Measurements from ENCODE around the gene CRYBG3.

CRYBG3 gene

DNA sequence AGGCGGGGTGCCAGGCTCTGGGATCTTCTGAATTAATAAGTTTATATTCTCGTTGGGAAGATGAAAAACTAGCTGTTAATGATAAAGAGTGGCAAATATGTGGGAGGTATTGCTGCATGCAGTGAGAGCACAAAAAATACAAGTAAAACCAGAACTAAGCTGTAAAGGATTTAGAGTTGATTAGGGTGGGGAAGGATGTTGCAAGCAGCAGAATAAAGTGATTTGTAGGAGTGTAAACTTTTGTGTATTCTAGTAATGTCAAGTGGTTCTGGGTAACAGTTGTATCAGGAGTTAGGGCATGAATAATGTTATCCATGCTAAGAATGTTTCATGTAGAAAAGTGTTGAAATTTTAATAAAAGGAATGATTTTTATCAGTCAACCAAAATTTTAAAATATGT is 18.1 kb downstream of the CRYBG3 start:
- no peak for DNase-seq

DNA sequence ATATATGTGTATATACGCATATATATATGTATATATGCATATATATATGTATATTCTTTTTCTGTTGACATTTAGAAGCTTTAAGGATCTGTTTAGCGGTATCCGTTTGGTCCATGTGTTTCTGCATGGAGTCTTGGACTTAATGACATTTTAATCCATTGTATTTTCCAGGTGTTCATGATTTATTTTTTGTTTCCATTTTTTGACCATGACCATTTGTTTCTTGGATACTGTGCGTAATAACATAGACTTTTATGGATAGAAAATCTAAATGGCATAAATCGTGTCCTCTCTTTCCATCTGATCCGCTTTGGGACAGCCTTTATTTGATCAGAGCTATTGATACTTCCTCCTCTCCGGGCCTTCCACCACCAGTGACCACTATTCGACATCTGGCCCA is 19.5 kb downstream of the CRYBG3 start:
- DNase-seq, result no peak

DNA sequence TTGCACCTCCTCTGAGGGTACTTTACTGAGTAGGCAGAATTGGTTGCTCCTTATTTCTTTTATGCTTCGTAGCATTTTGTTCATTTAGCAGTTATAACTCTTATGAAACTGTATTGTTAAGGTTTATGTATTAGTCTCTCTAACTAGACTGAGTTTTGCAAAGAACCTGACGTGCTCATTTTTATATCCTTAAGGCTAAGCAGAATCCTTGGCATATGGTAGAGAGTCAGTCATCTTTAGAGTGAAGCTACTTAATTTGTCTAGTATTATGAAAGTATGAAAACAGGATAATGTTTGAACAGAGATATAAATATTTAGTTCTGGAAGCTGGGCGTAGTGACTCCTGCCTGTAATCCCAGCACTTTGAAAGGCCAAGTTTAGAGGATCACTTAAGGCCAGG is 20.1 kb downstream of the CRYBG3 start:
- DNase-seq, result no peak

DNA sequence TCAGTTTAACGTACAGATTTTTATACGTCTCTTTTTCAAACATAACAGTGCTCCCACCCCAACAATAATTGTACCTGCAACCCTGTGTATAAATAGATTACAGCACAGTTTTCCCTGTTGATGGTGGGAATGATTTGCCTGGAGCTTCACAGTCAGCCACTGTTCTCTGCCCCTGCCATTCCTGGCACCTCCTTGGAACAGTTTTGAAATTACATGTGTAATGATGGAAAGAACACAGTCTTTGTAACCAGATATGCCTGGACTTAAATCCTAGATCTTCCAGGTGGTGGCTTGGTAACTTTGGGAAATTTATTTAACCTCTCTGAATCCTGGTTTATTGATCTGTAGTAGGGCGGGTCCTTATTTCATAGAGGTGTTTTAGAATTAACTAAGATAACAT is 27.0 kb downstream of the CRYBG3 start:
- DNase-seq, result no peak

DNA sequence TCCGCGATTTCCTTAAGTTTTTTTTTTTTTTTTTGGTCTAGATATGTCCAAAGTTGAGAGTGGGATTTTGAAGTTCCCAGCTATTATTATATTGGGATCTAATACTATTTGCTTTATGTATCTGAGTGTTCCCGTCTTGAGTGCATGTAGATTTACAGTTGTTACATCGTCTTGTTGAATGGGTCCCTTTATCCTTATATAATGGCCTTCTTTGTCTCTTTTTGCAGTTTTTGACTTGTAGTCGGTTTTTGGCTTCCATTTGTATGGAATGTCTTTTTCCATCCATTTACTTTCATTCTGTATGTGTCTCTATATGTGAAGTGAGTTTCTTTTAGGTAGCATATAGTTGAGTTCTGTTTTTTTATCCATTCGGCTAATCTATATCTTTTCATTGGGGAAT is 35.6 kb downstream of the CRYBG3 start:
- no peak for DNase-seq

DNA sequence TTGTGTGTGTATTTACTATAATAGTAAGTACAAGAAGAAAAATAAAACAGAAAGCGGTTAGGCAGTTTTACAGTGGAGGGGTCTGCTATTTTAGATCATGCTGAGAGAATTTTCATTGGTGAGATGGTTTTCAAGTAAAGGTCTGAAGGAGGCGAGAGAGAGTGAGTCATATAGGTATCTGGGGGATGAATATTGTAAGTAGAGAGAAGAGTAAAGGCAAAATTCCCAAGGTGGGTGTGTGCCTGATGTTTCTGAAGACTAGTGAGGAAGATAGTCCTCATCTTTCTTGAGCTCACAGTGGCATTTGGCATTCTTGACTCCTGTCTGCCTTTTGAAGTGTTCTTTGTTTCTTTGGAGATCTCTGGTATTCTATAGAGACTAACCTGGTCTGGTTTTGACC is 38.6 kb downstream of the CRYBG3 start:
- no peak for DNase-seq

DNA sequence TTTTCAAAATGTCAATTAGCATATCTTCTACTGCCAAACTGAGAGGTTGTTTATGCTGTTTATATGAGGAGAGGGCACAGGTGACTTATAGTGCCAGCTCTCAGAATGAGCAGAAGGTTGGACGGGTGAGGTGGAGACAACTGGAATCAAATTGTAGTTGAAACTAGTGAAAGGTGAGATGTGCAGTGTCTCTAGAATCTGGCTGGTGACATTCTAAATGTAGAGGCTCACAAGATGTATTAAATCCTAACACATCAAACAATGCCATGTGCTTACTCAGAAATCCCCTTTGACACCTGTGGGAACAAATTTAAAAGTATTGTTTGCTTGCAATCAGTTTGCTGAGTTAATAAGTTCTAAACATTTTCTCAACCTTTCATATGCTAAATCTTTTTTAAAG is 40.8 kb downstream of the CRYBG3 start:
- no peak for DNase-seq

DNA sequence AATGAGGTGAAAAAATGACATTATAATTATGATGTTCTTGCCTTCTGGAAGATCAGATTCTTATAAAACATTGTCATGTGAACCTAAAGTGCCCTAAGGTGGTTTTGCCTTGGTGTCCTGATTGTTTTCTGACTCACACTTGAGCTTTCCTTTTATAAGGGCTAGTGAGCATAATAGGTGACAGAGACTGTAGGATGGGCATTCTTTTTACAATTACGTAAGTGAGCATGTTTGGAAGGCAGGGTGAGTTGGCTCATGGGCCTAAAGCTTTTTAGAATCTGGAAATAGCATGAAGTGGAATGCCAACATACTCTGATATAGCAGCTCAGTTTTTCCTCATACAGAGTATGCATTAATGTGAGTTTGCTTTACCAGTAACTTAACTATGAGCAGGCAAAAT is 41.2 kb downstream of the CRYBG3 start:
- DNase-seq, result no peak

DNA sequence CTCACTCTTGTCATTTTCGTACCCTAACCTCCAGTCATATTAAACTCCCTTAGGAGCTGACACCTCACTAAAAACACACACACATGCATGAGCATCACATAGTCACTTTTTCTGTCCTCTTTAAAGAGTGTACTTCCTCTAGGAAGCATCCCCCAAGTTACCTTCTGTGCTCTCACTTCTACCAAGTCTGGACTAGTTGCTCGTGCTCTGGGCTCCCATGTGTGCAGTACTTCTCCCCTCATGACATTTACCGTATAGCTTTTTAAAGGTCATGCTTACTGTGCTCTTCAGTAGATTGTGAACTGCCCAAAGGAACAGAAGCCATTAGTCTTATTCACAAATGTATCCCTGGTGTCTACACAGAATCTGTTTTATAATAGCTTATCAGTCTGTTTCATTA is 42.0 kb downstream of the CRYBG3 start:
- DNase-seq, result no peak

DNA sequence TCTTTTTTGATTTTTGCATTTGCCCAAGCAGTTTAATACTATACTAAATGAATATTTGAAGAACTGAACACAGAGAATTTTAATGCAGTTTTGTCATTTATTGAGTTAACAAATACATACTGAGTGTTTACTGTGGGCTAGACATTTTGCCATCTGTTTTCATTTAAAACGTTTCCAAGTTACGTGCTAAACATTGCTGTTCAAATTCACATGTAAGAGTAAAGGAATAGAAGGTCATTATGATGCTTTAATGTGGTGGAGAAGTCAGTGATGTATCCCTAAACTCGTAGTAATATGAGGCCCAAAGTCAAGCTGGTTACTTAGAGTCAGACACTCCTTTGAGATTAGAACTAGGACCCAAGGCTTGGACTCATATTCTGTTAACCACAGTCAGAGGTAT is 49.4 kb downstream of the CRYBG3 start:
- no peak for DNase-seq

DNA sequence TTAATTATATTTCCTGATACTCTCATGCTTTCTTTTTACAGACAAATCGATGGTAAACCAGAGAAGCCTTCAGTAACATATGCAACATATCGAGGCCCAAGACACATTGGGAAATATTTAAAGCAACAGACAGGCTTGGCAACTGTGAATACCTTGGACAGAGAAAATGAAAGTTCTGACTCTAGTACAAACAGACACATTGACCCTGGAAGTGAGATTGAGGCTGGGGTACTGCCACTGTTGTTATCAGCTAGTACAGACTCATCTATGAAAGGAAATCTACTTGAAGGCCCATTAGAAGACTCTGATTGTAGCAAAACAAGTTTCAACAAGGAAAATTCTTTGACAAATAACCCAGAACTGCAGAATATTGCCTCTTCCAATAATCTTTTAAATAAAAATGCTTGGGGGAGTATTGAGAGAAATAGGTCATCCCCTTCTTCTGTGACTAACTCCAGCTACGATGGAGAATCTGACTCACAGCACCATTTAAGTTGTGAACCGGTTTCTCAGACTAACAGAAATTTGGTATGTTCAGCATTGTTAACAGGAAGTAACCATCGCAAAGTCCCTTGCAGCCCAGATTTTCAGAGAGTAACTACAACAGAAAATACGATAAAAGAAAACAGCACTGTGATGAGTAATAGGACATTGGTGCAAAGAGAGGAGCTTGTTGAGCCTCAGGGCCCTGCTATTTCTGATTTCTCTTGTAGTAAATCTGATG is 50.2 kb downstream of the CRYBG3 start:
- DNase-seq, result no peak

DNA sequence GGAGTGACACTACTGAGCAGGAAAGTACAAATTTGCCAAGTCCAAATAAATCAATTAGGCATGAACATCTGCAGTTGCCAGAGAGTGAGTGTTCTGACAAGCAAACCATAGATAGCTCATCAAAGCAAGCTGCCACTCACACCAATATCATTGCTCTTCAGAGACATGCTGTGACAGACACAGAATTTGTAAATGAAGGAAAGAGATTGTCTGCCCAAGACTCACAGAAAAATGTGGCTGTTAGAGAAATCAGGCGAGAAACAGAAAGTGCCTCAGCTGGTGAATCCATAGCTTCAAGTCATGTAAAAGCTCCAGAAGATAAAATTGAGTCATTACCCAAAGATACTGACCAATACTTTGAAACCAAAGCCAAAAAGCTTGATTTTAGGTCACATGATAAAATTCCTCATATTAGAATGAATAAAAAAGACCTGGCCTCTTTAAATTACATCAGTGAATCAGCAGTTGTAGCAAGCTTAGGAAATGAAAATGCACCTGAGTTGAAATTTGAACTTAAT is 50.8 kb downstream of the CRYBG3 start:
- DNase-seq, result no peak

DNA sequence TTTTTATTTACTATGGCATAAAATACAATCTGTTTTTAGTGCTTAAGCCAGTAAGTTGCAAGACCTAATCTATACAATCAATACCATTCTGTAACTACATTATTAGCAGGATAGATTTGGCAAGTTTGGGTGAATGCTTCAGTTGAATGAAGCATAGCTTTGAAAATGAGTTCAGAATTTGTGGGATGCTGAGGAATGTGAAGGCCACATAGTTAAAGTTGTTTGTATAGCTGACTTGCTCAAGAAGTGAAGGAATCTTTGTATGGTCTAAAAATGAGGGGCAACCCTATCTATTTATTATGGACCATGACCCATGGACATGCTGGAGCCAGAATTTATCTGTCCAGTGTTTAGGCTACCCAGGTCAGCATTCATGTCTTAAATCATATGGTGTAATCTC is 58.5 kb downstream of the CRYBG3 start:
- DNase-seq, result no peak

DNA sequence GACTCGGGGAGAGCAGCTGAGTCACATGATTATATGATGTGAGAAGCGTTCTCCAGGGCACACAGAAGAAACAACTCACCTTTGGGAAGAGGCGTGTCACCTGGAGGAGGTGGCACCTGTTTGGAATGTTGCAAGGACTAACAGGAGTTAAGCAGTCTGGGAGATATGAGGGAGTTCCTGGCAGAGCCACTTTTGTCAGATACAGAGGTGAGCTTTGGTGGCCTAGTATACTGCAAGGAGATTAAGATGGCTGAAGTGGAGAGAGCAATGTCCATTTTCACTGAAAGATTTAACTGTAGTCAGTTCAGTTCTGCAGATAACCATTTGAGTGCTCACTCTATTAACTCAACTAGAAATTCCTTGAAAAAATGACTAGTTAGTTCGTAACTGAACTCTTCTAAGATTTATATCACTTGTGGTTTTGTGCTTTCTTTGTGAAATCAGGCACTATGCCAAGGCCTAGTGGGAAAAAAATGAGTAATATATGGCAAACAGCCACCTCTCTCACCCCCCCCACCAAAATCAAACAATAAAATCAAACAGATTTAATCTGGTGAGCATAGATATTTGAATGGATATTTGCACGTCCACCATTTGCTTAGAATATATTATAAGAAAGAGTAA is 61.3 kb downstream of the CRYBG3 start:
- DNase-seq, result no peak

DNA sequence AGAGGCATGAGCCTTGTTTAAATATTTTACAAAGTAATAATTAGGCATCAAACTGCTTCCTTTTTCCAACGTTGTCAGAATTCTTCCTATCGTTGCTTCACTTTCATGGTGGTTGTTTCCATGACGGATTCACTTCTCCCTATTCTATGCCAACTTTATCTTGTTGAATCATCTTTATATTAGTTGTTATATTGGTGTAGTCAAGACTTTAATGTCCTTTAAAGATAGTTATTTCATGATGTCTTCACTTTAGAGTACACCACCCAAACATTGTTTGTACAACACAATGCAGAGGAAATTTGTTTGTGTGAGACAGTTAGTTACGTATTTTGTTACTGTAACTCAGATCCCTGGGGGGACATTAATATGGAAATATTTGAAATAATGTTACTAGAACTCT is 61.9 kb downstream of the CRYBG3 start:
- DNase-seq, result no peak

DNA sequence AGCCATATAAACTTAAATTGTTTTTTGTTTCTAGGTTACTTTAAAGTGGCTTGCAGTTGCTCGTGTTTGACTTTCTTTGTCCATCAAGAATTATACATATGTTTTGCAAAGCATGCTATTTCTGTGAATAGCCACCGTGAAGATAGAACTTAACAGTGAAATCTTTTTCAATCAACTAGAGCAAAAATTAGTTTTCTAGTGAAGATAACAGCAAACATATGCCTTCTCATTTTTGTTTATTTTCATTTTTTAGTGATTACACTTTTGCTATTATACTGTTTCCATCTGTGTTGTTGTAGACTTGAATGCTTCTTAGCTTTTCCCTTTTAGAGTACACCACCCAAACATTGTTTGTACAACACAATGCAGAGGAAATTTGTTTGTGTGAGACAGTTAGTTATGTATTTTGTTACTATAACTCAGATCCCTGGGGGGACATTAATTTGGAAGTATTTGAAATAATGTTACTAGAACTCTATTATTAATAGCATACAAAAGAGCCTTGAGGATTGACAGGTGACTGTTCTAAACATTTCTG is 62.8 kb downstream of the CRYBG3 start:
- no peak for DNase-seq

DNA sequence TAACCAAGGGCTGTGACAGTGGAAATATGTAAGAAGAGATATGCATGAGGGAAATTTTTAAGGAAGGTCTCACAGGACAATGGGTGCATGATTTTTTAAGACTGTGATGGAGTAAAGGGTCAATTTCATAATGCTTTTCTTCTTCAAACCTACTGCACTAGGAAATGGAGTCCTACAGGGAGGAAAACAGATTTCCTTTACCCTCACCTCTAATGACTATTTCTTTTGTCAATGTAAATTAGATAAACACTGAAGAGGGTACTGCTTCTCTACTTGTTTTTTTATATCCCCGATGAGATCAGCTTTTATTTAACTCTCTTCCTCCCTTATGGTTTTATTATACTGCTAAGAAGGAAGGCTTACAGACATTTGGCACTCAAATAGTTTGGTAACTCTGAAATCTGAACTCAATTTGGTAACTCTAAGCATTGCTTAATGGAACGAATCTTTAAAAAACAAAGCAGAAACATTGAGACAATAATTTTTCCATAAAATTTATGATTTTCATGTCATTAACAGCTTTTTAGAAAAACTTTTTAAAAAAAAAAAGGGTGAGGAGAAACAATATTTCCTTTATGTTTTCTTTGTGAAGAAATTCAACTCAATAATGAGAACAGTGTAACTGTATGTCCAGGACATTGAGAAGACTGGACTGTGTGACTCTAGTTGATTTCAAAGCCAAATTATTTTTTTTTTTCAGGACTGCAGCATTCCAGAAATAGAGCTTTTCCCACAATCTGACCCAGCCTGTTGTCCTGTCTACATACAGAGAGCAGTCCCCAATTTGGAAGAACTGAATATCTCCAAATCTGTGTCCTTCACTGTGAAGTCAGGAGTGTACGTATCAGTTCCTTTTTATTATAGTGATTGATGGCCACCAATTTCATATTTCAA is 64.4 kb downstream of the CRYBG3 start:
- no peak for DNase-seq

DNA sequence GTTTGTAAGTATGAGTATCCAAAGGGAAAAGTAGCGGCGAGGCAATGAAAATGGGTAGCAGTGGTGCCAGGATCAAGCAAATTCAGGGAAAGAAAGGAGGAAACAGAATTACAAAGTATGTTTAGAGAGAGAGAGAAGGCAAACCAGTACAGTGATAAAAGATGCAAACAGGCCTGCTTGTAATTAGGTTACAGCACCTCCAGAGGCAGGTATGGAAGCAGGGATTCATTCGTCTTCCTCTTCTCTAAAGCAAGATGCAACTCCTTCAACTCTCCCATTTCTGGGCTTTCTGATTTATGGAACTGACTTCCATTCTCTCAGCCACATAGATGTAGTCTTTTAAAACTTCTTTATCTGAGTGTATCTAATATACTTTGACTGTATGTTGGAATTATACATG is 68.0 kb downstream of the CRYBG3 start:
- no peak for DNase-seq

DNA sequence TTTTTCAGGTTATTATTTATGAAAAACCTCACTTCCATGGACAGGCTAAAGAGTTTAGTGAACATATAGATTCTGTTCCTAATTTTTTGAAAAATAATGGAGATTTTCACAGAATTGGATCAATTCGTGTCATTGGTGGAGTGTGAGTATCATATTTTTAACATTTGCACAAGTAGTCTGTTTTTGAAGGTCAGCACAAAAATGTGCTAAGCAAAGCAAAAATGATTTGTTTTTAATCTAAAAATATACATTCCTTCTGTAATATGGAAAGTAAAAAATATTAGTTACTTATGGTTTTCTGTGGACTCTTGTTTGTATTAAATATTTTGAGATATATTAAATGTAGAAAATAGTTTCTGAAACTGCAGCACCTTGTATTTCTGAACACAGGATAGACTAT is 71.0 kb downstream of the CRYBG3 start:
- DNase-seq, result no peak

DNA sequence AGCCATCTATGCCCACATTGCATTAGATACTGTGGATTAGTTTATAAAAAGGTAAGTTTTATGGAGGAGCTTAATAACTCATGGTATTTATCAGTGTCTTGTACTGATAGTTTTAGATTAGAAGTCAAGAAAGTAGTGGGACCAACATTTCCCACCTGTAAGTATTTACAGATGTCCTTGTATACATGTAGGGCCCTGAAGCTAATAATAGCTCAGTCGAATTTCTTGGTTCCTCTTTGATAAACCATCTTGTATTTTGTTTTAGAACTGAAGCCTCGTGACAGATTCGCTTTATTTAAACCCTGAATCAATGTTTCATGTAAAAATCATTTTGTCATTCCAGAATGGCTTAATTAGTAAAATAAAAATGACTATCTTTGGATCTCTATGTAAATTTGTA is 73.4 kb downstream of the CRYBG3 start:
- DNase-seq, result no peak

DNA sequence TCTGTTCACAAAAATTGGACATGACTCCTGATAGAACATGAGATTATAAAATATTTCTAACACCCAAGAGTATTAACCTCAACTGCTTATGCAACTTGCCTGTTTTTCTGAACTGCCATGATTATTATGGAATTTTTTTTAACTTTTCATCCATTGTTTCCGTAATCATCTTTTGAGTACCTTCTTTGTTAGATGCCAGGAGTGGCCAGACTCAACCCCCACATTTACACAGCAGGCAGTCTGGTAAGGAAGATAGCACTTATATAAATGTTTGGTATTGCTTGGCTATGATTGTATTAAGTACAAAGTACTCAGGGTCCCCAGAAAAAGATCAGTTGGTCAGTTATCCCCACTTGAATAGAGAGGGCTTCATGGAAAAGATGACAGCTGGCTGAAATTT is 74.3 kb downstream of the CRYBG3 start:
- DNase-seq, result no peak

DNA sequence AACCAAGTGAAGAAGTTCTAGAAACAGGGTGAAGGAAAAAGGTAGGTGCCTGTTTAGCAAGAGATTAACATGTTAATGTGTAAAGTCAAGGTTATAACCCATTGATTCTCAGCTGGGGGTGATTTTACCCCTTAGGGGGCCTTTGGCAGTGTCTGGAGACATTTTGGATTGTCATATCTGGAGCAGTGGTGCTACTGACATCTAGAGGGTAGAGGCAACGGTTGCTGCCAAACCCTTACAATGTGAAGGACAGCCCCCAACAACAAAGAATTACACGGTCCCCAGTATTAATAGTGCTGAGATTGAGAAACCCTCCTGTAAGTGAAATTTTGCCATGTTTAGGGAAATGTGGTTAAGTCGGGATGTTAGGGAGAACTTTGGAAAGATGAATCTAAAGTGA is 74.7 kb downstream of the CRYBG3 start:
- DNase-seq, result no peak

DNA sequence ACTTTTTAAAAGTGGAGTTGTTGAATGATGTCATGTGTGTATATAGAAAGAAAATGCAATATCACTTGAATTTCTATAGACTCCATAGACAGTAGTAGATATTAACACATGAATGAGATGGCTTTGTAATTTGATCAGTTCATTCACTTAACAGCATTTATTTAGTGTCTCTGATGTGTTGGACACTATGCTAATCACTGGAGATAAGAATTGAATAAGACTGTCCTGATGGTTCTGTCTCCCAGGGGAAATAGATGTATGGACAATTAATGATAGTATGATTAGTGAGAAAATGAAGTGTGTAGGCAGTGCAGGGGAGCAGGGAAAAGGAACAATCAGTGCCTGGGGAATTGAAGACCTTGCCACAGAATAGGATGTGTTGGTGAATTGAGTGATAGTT is 77.5 kb downstream of the CRYBG3 start:
- no peak for DNase-seq

All from 8988T (cell line).